NCI-H446 treated with DMSO at 0.1 percent for 48 hours (cell line): ENCODE measurements around the gene OST4.
"Not testable (repeated sequence)": the region's sequence is repeated elsewhere in the genome, so short reads cannot be mapped to it uniquely, and the experiment has no call there.

ENCODE experiments used
- DNase-seq: peaks from one replicate; lab custom pipeline; 2025; lab: John Stamatoyannopoulos, UW

OST4 gene

DNA sequence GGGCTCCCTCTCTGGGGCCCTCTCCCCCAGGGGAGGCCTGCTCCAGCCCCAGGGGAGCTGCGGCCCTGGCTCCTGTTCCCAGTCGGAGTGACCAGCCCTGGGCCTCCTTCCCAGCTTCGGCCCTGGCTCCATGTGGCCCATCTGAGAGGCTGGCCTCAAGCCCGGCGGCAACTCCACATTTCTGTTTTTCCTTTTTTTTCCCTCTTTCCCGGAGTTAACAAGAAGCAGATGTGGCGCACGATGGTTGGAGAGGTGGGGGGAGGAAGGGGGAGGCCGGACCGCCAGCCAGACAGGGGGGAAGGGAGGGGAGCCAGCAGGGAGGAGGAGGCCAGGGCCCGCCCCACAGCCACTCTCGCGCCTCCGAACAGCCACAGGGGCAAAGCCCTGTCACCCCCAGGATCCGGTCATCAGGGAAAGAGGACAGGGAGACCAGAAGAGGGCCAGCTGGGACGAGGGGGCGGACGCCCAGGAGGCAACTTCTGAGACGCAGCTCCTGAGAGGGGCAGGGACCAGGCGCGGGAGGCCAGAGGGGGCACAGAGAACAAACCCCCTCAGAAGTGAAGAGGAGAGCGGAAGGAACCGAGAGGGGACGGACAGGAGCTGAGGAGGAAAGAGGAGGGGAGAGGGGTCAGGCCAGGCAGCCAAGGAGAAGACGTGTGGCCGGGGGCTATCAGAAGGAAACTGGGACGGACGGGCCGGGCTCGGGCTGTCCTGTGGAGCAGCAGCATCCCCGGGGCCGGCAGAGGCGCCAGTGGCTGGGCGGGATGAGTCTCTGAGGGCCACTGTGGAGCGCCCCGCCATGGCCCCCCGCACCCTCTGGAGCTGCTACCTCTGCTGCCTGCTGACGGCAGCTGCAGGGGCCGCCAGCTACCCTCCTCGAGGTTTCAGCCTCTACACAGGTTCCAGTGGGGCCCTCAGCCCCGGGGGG is 7.1 kb upstream of the OST4 start, which contains the start of gene EMILIN1:
TSS of gene EMILIN1 (plus strand) at position 349 of the 928 bp plus-strand sequence. CDS start at position 800, 451 bp downstream.
- DNase-seq = peak; percentile 68

DNA sequence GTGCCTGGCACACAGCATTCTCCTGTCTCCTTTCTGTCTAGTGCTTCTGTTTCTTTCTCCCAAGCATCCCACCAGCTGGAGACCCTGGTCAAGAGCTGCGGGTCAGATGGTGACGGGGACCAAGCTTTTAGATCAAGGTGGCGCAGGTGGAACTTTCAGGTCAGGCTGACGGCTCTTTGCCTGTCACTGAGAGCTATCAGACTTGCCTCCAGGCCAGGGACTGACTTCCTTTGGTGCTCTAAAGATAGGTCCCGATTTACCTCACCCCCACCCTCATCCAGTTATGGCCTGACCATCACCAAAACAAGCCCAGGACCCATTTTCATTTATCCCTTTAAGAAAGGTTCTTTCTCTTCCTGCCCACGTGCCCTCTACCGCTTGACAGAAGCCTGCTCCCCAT is 5.8 kb upstream of the OST4 start:
- no peak for DNase-seq

DNA sequence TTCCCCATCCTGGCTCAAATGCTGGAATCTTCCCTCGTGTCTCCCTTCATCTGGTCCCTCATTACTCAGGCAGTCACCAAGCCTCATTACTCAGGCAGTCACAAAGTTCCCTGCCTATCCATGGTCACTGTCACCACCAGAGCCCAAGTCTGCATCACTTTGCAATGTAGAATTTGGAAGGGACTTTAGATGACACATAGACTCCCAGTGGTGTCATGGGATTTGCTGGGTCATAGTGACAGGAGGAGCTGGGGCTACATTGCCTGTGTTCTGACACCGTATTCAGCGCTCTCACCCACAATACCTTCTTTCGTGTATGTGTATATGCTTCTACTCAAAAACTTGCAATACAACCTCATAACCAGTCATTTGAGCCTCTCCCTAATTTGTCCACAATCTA is 4.9 kb upstream of the OST4 start:
- no peak for DNase-seq

DNA sequence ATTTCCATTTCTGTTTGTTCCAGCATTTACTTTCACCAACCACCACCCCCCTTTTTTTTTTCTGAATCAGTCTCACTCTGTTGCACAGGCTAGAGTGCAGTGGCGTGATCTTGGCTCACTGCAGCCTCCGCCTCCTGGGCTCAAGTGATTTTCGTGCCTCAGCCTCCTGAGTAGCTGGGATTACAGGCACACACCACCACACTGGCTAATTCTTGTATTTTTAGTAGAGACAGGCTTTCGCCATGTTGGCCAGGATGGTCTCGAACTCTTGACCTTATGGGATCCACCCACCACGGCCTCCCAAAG is 4.1 kb upstream of the OST4 start:
- DNase-seq = not testable (repeated sequence)

DNA sequence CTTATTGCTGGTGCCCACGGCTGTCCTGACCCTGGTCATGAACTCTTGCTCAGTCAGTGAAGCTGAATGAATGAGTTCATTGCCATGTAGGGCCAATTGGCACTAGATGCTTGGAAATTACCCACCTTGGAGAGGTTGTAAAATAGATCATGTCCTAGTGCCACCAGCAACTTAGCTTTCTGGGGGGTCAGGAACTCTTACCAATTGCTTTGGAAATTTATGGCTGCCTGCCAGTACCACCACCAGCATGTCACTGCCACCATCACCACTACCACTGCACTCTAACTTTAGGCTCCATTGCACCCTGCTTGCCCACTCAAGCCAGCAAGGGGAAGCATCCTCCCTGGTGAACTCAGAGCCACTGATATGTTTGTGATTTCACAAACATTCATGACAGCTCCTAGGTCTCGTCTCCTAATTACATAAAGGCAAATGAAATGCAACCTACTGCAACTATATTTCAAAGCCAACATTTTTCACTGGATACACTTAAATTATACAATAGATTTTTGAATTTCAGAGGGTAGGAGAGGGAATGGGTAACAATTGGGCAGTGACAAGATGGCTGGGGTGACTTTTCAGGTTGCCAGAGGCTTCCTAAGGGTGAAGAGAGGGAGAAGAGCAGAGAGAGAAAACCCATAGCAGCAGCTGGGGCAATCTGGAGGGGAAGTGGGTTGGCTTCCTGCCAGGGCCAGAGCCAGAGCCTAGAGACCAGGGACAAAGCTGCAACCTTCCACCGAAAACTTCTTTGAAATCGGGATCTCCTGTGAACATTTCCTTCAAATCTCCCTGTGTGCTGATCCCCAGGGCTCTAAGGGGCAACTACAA is 3.5 kb upstream of the OST4 start:
- peak; percentile 27 for DNase-seq

DNA sequence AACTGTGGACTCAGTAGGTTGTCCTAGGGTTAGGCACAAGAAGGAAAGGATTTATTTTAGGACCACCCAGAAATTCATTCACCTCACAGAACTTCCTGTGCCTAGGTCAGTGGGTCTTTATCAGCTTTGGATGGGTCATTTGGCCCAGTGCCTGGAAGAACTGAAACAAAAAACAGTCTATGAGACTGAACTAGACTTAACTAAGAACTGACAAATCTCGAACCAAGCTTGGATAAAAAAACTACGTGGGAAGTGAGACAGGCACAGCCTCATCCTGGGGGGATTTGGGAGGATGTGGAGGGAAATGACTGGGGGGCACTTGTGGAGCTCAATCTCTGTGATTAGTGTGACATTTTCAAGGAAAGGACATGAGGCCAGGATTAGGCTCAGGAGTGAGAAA is 2.3 kb upstream of the OST4 start:
- DNase-seq = no peak

DNA sequence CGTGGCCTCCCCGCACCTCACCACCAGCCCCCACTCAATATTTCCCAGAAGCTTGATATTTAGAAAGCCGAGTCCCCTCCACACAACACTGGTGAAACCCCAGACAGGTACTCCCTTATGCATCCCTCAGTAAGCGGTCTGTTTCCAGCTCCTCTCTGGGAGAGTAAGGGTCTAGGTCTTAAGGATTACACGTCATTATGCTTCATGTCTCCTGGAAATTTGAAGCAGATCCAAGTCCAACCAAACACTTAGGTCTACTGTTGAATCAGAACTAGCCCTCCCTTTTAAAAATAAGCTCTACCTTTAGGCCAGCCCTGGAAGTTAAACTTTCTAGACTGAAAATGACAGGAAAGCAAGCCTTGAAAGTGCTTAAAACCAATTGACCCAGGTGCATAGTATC is 1.5 kb upstream of the OST4 start:
- no peak for DNase-seq

DNA sequence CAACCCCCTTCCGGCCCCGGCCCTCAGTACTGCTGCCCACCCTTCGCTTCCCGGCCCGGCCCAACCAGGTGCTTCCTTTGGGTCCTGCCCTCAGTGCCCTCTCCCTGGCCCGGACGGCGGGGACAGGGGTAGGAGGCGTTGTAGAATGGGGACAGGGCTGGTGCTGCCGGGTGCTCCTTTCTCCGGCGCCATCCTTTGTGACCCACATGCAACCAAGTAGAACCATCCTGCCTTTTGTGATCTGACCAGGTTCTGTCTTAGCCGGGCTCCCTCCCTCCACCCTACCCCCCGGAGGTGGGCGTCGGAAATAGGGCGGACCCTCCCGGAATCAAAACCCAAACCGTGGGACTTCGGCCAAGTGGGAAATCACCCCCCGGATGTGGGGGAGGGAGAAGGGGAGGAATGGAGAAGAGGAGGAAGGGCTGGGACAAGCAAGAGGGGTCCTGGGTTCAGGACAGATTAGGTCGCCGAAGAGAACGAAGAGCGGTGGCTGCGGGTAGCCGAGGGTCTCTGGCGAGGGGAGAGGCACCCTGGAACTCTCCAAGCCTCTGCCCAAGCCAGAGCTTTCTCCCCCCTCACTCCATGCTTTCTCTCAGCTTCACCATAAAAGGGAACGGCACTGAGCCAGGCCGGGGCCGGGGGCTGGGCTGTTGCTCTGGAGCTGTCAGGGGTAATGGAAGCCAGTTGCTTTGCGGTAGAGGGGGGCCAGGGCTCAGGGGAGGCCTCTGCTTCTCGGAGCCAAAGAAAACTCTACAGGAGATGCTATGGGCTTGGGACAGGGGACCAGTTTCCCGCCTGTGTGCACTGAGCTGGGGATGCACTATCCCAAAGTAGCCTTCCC is 756 bp upstream of the OST4 start:
- no peak for DNase-seq

DNA sequence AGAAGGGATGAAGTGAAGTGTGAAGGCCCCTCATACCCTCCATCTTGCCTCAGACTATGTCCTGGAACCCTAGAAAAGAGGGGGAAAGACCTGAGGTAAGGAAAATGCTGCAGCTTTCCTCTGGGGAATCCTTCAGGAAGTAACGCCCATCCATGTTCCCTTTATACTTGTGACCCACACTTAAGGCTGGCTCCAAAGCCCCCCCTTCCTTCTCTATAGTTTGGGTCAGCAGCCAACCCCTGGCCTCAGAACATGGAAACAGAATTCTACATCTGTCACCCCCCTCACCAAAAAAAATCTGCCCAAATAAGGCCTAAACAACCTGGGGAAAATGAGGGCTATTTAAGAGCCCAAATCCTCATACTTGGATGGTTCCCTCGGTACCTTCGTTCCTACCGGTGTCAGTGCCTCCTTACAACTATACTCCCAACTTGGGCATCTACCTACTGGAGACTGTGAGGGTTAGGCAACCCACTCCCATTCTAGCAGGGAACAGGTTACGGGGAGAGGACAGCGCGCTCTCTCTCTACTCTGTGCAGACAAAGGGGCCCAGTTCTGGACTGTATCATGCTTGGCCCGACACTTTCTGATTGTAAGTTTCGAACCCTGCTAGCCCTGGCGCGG is 689 bp downstream of the OST4 start:
- DNase-seq = no peak

DNA sequence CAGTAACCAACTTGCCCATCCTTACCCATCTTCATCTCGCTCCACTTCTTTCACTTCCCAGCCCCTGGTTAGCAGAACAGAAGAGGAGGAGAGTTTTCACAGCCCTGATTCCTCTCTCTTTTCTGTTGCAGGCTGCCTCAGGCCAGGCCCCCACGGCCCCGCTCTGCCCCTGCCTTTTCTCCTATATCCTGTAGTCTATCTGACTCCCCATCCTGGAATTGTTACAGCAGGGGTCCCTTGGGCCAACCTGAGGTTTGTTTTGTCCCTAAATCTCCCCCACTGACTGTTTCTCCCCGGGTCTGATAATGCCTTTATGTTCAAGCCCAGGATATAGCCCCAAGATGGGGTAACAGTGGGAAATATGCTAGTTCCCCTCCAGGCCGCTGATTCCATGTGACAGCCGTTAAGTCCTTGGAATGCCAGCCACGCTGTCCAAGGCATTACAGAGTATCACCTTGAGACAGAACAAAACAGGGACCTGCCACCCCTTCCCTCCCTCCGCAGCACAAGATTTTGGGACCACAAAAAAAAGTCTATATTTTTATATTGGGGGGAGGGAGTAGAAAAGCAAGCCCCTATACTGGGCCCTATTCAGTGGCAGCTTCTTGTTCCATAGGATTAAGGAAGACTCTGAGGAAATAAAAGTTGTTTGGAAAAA is 1.4 kb downstream of the OST4 start:
- no peak for DNase-seq

DNA sequence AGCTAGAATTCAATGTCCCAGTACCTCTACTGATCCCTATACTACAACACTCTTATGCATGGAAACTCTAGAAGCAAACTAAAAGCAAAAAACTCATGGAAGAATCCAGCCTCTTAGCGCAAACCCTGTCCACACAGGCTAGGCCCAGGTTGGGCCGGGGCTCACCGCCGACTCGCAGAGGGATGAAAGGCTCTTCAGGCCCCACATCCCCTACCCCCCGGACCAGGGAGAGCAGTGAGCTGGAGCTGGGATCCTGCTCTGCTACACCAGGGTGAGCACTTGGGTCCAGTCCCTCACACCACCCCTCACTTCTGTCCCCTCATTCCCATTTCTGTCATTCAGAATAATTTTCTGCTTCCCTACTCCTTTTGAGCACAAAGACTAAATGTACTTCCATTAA is 2.0 kb downstream of the OST4 start:
- DNase-seq = no peak

DNA sequence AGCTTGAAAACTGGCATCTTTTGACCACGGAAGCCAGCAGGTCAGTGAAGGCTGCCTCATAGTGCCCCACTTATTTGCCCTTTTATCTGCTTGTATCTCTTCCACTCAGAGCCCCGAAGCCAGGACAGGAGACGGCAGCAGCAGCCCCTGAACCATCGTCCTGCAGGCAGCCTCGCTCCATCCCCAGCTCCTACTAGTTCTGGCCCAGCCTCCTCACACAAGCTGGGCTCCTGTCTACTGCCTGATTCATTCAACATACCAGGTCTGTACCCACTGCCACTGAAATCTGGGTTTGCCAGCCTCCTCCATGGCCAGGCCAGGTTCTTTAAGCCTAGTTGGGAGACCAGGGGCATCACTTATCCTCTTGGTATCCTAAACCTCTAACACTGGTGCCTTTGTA is 4.1 kb downstream of the OST4 start:
- no peak for DNase-seq

DNA sequence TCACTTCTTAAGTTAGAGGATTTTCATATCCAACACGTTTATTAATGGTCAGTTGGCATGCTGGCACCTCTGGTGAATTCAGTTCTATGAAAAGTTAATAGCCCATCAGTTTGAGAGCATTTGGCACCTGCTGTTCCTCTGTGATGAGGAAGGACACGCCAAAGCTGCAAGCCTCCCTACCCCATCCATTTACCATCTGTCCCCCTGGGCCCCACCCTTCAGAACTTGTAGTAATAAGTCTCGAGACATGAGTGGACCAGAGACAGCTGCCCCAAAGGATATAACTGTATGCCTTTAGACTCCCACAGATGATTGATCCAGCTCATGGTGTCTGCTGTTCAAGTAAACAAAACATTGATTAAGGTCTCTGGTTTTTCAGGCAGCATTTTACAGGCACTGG is 6.3 kb downstream of the OST4 start:
- no peak for DNase-seq

DNA sequence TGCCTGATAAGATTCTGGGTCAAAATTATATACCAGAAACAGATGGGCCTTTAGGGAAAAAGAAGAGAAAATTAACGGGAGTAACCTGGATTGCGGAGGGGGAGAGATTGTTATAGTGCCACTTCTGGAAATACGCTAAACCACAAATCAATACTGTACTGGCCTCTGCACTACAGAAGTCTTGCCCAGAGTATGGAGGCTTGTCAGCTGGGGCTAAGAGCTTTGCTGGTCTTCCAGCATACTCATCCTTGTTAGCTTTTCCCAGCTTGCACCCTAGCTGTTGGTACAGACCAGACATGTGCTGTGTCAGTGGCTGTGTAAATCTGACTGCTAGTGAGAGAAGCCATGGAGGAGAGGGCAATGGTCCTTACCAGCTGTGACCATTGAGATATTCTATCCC is 11.1 kb downstream of the OST4 start:
- no peak for DNase-seq

DNA sequence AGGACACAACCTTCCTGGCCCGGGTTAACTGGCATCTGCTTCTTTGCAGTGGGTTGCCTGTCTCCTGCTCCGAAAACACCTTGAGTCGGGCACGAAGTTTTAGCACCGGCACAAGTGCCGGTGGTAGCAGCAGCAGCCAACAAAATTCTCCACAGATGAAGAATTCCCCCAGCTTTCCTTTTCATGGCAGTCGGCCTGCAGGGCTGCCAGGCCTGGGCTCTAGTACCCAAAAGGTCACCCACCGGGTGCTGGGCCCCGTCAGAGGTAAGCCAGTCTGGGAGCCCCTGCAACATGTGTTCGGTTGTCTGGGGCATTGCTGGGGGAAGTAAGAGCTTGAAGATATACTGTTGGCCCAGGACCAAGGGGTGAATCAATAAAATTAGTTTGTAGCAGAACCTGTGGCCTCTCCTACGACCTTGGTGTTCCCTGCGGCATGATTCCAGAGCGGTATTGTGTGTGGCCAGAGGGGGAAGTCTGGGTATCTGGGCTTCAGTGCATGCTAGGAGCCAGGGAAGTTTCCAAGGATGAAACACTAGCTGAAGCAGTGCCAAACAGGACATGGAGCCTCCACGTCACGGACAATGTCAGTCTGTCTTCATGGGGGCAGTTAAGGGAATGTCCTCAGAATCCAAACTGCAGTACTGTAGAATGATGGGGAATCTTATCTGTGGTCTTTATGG is 12.2 kb downstream of the OST4 start:
- no peak for DNase-seq

DNA sequence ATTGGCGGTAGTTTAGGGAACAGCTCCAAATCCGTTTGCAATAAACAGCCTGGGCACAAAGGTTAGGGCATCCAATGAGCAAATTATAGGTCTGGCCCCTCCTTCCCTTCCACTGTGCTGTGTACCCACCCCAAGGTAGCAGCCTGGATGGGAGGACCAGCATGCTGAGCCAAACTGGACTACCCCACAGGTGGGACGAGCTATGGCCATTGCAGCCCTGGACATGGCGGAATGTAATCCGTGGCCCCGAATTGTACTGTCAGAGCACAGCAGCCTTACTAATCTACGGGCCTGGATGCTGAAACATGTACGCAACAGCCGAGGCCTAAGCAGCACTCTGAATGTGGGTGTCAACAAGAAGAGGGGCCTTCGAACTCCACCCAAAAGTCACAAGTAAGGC is 13.2 kb downstream of the OST4 start:
- no peak for DNase-seq

DNA sequence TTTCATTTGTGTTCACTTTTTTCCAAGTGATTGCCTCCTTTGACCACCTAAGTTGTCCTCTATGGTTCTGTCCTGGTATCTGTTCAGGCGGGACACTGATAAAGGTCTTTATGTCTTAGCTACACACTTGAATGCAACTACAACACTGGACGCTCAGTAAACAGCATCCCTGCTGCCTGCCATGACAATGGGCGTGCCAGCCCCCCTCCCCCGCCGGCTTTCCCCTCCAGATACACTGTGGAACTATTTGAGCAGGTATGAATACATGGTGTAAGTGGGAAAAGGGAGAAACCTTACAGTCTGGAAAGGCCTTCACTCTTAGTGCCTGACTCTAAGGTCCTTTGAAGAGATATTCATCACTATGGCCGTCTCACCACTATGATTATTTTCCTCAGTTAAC is 14.3 kb downstream of the OST4 start:
- DNase-seq = no peak

DNA sequence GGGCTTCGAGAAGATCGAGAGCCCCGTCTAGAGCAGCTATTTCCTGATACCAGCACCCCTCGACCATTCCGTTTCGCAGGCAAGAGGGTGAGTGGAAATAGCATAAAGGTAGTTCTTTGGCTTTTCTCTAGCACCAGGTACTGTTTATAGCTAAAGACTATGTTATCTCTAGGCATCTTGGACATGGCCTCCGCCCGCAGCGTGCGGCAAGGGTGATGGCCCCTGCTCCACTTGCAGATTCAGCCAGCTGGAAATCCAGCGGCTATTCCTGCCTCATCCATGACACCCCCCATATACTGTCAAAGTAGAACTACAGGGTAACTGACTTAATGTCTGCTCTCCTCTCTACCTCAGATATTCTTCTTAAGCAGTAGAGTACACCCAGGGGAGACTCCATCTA is 16.7 kb downstream of the OST4 start:
- no peak for DNase-seq

DNA sequence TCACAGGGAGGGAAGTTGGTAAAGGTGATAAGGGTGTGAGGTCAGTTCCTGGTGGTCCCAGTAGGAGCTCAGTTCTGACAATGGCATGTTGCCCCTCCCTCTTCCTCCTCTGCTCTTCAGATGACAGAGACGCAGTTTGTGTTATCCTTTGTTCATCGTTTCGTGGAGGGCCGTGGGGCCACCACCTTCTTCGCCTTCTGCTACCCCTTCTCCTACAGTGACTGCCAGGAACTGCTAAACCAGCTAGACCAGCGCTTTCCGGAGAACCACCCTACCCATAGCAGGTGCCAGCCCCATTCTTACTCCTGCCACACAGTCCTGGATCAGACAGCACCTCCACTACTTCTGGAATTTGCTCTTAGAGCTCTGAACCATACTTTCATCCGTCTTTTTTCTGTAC is 17.7 kb downstream of the OST4 start:
- DNase-seq = no peak

DNA sequence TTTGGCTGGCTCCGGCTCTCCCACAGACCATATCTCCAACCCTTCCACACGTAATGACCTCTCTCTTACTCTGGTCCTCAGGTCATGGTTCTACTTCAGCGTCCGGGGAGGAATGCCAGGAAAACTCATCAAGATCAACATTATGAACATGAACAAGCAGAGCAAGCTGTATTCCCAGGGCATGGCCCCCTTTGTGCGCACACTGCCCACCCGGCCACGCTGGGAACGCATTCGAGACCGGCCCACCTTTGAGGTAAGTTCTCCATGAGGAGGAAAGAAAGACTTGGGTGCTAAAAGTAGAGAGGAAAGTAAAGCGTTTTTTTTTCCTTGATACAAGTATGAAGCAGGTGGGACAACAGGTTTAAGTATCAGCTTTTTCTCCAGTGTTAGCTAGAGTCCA is 18.1 kb downstream of the OST4 start:
- no peak for DNase-seq
